ENCODE measurements around the gene CCDC180.

GRCh38 chr9:97318433-97318832 lies 11.0 kb downstream of the CCDC180 start:
- TF ChIP-seq EZH2phosphoT487 (IDR thresholded peaks at IDR 0.05; ENCODE audit: borderline replicate concordance, low read depth, low read length) (no peak), CTCF (conservative IDR thresholded peaks at IDR 0.05; ENCODE audit: low read length) (no peak)

All from OCI-LY7 (cell line).